ENCODE results near the gene TOMM34. TPM values are rescaled to one million over a fixed set of nuclear protein-coding genes. Genes with fewer than 3 reads are reported as not detected.

Gene TOMM34, protein sequence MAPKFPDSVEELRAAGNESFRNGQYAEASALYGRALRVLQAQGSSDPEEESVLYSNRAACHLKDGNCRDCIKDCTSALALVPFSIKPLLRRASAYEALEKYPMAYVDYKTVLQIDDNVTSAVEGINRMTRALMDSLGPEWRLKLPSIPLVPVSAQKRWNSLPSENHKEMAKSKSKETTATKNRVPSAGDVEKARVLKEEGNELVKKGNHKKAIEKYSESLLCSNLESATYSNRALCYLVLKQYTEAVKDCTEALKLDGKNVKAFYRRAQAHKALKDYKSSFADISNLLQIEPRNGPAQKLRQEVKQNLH
- total RNA-seq (2014; rRNA removed) = 59.3 and 61.7 TPM in 2 replicates
- 46.6 TPM for polyA plus RNA-seq (2012)

- peak; percentile 92 for DNase-seq (ENCODE audit: low read depth)
Observed at GRCh38 chr20:44960103-44960852, at the start of gene TOMM34. Gene TOMM34 (minus strand): TSS chr20:44960397. CDS start chr20:44960333, 64 bp downstream.

DNA sequence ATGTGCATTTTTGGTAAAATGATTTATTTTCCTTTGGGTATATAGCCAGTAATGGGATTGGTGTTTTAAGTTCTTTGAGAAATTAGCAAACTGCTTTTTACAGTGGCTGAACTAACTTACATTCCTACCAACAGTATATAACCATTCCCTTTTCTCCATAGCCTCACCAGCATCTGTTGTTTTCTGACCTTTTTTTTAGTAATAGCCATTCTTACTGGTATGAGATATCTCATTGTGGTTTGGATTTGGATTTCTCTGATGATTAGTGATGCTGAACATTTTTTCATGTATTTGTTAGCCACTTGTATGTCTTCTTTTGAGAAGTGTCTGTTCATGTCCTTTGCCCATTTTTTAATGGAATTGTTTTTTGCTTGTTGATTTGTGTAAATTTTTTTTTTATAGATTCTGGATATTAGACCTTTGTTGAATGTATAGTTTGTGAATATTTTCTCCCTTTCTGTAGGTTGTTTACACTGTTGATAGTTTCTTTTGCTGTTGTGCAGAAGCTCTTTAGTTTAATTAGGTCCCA lies 48.4 kb upstream of the TOMM34 start:
- peak; percentile 45 for DNase-seq (ENCODE audit: low read depth)

DNA sequence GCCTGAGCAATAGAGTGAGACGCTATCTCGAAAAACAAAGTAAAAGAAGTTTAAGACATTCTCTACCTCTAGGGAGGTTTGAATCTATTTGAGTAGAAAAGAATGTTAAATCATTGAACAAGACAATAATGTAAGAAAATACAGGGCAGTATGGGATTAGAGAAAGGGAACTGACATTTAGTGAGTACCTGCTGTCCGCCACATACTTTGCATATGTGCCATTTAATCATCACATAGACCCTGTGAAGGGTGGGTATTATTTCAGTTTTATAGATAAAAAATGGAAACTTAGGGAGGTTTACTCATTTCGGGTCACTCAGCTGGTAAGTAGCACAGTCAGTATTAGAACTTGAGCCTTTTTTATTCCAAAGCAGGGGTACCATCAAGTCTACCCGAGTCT lies 37.5 kb upstream of the TOMM34 start:
- DNase-seq (ENCODE audit: low read depth) = no peak

DNA sequence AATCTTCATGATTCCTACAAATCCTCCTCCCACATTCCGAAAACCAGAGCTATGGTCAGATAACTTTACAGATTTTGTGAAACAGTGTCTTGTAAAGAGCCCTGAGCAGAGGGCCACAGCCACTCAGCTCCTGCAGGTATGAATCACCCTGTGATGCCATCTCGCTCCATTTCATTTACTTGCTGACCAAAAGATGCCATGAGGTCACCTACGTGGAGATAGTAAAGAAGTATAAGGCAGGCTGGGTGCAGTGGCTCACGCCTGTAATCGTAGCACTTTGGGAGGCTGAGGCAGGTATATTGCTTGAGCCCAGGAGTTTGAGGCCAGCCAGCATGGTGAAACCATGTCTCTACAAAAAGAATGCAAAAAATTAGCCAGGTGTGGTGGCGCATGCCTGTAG lies 37.0 kb upstream of the TOMM34 start:
- no peak for DNase-seq (ENCODE audit: low read depth)

- no peak for DNase-seq (ENCODE audit: low read depth)
Observed at GRCh38 chr20:44993343-44993742, 33.1 kb upstream of the TOMM34 start.

DNA sequence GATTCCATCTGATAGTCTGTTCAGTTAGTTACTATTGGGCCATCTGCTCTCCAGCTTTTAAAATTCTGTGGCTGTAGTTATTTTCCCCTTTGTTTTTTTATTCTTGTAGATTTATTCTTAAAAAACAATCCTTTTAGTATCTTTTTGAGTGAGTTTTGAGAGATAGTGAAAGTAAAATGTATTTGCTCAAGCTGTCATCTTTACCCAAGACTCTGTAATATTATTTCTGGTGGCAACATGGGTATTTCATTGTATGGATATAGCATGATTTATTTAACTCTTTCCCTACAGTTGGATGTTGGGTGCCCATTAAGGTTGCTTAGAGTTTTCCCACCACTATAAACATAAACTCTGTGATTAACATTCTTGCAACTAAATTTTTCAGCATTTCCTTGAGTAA lies 30.8 kb upstream of the TOMM34 start:
- DNase-seq (ENCODE audit: low read depth) = no peak

DNA sequence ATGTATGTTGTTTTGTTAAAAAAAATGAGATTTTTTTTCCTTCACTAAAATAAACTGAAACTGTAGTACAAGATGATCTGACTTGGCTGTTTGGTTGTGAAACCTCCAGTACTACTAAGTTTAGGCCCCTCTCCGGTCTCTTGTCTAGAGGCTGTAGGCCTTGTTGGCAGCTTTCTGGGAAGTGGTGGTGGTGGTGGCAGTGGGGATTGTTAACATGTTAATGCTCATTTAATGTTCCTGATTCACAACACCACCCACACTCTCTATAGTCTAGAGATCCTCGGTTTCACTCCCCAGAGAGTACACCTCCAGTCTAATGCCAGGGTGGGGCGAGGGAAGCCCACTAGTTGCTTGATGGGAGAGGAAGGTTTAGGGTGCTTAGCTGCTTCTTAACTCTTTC lies 30.2 kb upstream of the TOMM34 start:
- no peak for DNase-seq (ENCODE audit: low read depth)

DNA sequence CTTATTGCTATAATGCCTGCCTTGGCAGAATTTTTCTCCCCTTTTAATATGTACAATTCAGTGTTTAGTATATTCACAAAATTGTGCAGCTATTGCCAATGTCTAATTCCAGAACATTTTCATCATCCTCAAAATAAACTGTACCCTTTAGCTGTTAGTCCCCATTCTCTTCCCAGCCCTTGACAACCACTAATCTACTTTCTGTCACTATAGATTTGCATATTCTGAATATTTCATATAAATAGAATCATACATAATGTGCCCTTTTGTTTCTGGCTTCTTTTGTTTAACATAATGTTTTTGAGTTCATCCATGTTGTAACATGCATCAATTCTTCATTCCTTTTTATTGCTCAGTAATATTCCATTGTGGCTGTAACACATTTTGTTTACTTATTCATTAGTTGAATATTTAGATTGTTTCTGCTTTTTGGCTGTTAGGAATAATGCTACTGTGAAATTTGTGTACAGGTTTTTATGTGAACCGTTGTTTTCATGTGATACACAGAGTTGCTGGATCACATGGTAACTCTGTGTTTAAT lies 28.5 kb upstream of the TOMM34 start:
- no peak for DNase-seq (ENCODE audit: low read depth)

DNA sequence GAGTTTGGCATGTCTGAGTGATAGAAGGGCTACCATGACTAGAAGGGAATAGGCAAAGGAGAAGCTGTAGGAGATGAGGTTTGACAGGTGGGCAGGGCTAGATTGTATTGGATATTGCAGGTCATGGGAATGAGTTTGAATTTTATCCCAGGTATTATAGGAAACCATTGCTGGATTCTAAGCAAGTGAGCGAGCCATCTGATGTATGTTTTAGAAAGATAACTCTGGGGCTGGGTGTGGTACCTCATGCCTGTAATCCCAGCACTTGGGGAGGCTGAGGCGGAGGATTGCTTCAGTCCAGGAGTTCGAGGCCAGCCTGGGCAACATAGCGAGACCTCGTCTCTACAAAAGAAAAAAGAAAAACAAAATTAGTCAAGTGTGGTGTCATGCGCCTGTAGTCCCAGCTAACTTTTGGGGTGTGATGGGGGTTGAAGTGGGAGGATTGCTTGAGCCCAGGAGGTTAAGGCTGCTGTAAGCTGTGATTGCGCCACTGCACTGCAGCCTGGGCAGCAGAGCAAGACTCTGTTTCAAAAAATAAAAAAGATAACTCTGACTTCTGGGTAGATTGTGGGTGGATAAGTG lies 23.0 kb upstream of the TOMM34 start:
- DNase-seq (ENCODE audit: low read depth) = no peak

DNA sequence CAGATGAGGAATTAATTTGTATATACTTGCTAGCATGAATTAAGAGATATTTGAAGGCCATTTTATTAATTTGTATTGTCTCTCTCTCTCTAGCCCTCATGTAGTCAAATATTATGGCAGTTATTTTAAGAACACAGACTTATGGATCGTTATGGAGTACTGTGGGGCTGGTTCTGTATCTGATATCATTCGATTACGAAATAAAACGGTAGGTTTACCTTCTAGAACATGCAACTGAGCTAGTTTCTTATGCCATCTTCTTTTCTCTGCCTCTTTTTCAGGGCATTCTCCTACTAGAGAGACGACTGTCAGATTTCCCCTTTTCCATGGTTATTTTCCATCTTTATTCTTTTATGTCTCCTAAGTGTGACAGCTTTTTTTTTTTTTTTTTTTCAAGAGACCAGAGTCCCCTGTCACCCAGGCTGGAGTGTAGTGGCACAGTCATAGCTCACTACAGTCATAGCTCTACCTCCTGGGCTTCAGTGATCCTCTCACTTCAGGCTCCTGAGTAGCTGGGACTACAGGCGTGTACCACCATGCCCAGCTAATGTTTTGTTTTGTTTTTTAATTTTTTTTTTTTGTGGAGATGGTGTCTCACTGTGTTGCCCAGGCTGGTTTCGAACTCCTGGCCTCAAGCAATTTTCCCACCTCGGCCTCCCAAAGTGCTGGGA lies 21.7 kb upstream of the TOMM34 start:
- DNase-seq (ENCODE audit: low read depth) = no peak

- peak; percentile 60 for DNase-seq (ENCODE audit: low read depth)
Observed at GRCh38 chr20:44979090-44979621, 19.0 kb upstream of the TOMM34 start.

DNA sequence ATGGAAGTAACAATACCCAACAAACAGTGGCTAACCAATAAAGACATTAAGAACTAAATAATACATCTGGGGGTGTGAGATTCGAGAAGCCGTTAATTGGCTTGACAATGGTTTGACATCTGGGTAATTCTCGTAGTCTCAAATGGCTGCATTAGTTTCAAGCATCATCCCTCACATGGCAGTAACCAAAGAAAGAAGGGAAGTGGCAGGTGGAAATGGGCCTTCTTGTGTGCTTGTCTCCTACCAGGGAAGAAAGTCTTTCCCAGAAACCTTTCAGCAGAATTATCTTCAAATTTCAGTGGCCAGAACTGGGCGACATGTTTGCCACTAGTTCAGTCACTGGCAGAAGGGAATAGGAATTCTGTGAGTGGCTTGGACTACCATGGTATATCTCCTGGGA lies 16.5 kb upstream of the TOMM34 start:
- DNase-seq (ENCODE audit: low read depth) = no peak

DNA sequence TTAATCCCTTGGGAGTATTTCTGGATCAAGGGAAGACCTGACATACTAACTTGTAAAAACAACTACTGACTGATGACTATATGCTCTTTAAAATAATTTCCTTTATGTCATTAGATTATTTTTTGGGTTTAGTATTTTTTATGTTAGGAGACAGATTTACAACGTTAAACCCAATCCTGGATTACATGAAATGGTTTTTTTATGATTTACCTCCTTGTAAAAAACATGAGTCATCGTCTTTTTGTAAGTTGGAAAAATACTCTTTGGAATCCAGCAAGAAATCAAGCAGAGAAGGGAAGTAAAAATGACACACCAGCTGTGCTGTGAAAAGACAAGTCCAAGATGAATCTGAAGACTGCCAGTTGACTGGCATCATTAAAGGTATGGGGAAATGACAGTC lies 12.9 kb upstream of the TOMM34 start:
- peak; percentile 83 for DNase-seq (ENCODE audit: low read depth)

GRCh38 chr20:44970243-44970757 lies 10.1 kb upstream of the TOMM34 start:
- no peak for DNase-seq (ENCODE audit: low read depth)

DNA sequence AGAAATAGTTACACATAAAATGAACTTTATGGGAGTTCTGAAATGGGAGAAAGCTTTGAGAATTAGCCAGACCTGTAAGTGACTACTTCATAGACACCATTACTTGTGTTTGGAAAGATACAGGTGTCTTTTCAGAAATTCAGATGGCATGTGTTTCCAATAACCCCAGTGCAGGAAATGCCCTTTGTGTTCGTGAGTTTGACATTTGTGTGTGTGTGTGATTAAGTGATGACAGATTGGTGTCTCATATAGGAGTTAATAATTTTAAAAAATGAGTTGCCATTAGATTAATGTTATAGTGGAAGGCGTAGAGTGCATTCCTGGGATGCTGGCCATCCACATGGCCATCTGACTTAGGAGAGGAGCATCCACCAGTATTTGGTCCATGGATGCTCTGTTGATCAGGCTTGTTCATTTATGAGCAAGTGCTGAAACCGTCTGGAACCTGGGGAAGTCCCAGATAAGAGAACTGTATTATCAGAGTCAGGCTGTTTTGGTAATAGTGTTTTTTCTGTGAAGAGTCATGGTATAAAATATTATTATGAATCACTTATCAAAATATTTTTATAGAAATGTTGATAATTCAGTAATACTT lies 9.2 kb upstream of the TOMM34 start:
- no peak for DNase-seq (ENCODE audit: low read depth)

DNA sequence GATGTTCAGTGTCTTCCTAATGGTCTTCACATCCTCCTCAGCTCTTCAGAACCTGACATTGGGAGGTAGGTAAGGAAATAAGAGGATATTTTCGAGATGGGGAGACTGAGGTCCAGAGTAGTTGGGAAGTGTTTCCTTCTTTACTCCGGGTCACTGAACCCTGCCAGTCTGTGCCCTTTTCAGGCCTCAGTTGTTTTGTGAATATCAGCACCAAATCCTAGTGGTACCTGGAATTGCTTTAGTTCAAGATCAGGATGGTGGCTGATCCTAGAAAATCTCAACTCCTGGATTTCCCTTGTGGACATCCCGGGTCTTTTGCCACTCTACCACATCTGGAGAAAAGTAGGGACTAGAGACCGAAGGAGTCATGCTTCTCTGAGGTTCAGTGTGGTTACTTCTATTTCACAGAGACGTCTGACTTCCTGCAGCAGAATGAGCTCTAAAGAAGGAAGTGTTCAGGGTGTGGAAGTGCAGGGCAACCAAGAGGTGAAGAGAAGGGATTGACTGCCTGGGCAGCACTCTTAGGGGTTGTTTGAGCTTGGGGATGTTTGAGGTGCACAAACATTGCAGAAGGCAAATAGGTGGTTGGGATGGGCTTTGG lies 7.1 kb upstream of the TOMM34 start:
- DNase-seq (ENCODE audit: low read depth) = peak; percentile 35

- DNase-seq (ENCODE audit: low read depth) = peak; percentile 90
Observed at GRCh38 chr20:44966030-44966961, 6.1 kb upstream of the TOMM34 start, which contains the start of gene STK4. Gene STK4 (plus strand): TSS chr20:44966512. CDS start chr20:44966569, 57 bp downstream.

DNA sequence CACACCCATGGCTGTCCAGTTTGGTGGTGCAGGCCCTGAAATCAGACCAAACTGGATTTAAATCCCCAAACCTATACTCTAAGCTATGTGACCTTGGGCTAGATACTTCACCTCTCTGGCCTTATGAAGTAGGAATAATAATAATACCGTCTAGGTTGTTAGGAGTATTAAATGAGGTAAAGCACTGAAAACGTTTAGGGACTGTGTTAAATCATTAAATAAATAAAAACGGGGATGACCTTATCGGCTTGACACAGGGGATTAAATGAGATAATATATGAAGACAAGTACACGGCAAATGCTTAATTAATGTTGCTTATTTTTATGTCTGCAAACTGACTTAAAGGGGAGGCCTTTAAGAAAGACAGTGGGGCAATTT lies 5.4 kb upstream of the TOMM34 start:
- DNase-seq (ENCODE audit: low read depth) = no peak
